Thoracic aorta (tissue), 2 donors: ENCODE results near the gene PITX2. TPM values are rescaled to one million over a fixed set of nuclear protein-coding genes. Genes with fewer than 3 reads are reported as not detected.
A peak's percentile ranks its signal among the peaks of the same experiment; 100 is the strongest.

Experiments used
- ATAC-seq: fragments of 150-250 bp; one replicate; pipeline ENCODE4 v1.8.0; 2017; ENCODE audit warnings: low read depth; ENCODE audit not compliant: insufficient number of reproducible peaks, low FRiP score
- DNase-seq: peaks from one replicate; pipeline ENCODE4 v3.0.0-alpha.2; 2020; ENCODE audit warnings: low spot score
- H3K27ac ChIP-seq, 2 donors: fragments of 200-600 bp; sonication (generic); 1 replicate in 1 of 2; 2 replicates in 1 of 2; pipeline ENCODE4 v1.5.1; 2016; ENCODE audit warnings: mild to moderate bottlenecking in 2 of 2, moderate library complexity in 2 of 2
- H3K27me3 ChIP-seq: fragments of 200-600 bp; sonication (generic); replicated peaks from 2 replicates; pipeline ENCODE4 v1.6.0; 2016; ENCODE audit warnings: mild to moderate bottlenecking; ENCODE audit not compliant: insufficient read depth
- H3K36me3 ChIP-seq: fragments of 200-600 bp; sonication (generic); one replicate; pipeline ENCODE4 v1.5.1; 2016
- H3K4me1 ChIP-seq, 2 donors: fragments of 200-600 bp; sonication (generic); 1 replicate in 1 of 2; 2 replicates in 1 of 2; pipeline versions ENCODE4 v1.5.1 to v1.6.0; 2016; ENCODE audit warnings: low read depth in 2 of 2, mild to moderate bottlenecking in 1 of 2; ENCODE audit not compliant: control insufficient read depth in 1 of 2
- H3K4me3 ChIP-seq: fragments of 200-600 bp; sonication (generic); 2 replicates; pipeline ENCODE4 v1.5.1; 2016; ENCODE audit warnings: mild to moderate bottlenecking
- H3K9me3 ChIP-seq: fragments of 200-600 bp; sonication (generic); 2 replicates; pipeline ENCODE4 v1.5.1; 2016
- total RNA-seq, 2 donors: library from RNA; depleted of rRNA; stranded (reverse); fragments of >200 nt; gene quantifications; one replicate each; pipeline versions ENCODE4 v1.1.0 to v1.2.3, GENCODE V29; 2016
- TF ChIP-seq, protein P1 (sequence below): fragments of 200-600 bp; sonication (generic); IDR thresholded peaks from one replicate; pipeline ENCODE4 v1.5.1; 2019; ENCODE audit warnings: antibody characterized with exemption

Gene PITX2
- total RNA-seq, 2 donors from 2014 or later, result not detected

DNA sequence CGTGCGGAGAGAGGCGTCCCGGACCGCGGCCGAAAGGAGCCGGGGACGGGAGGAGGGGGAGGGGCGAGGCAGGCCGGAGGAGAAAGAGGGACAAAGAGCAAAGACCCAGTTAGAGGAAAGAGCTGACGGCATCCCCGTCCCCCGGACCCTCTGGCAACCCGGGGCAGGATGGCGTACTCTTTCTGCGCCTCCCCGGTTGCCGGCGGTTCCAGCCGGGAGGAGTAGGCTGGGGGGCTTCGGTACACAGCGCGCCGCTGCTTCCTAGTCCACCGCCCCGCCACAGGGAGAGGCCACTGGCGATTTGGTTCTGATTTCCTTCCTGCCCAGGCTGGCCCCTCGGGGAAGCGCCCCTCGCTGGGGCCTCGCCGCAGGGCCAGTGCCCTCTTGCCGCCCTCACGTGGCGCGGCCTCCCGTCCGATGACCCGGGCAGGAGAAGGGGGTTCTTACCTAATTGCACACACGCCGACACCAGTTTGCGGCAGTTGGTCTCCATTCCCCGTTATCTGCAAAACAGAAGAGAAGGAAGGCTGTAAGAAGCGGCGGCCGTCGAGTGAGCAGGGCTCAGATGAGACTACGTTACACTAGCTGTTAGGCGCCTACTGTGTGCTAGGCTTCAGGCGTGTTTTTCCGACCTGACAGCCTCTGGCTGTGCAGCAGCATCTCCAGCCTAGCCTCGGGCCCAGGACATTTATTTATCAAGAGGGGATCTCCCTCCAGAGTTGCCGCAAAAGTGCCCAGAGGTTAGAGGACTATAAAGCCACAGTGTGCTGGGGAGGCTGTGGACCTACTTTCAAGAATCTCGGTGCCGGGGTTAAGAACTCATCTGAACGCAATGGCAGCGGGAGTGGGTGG, 9.9 kb upstream of the PITX2 start:
- Histone ChIP-seq H3K27ac (no peak overlapping the region), H3K4me3 (peak overlapping the region; percentile 61), H3K4me1 (peaks cover 20 to 27% of the 10 kb centered on the region in 2 donors), H3K36me3 (no peaks in the 10 kb centered on the region), H3K9me3 (no peaks in the 10 kb centered on the region), H3K27me3 (peaks cover 32% of the 10 kb centered on the region)
- TF ChIP-seq, protein P1, sequence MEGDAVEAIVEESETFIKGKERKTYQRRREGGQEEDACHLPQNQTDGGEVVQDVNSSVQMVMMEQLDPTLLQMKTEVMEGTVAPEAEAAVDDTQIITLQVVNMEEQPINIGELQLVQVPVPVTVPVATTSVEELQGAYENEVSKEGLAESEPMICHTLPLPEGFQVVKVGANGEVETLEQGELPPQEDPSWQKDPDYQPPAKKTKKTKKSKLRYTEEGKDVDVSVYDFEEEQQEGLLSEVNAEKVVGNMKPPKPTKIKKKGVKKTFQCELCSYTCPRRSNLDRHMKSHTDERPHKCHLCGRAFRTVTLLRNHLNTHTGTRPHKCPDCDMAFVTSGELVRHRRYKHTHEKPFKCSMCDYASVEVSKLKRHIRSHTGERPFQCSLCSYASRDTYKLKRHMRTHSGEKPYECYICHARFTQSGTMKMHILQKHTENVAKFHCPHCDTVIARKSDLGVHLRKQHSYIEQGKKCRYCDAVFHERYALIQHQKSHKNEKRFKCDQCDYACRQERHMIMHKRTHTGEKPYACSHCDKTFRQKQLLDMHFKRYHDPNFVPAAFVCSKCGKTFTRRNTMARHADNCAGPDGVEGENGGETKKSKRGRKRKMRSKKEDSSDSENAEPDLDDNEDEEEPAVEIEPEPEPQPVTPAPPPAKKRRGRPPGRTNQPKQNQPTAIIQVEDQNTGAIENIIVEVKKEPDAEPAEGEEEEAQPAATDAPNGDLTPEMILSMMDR, result no peak
- no peak for DNase-seq
- ATAC-seq, result no peak

DNA sequence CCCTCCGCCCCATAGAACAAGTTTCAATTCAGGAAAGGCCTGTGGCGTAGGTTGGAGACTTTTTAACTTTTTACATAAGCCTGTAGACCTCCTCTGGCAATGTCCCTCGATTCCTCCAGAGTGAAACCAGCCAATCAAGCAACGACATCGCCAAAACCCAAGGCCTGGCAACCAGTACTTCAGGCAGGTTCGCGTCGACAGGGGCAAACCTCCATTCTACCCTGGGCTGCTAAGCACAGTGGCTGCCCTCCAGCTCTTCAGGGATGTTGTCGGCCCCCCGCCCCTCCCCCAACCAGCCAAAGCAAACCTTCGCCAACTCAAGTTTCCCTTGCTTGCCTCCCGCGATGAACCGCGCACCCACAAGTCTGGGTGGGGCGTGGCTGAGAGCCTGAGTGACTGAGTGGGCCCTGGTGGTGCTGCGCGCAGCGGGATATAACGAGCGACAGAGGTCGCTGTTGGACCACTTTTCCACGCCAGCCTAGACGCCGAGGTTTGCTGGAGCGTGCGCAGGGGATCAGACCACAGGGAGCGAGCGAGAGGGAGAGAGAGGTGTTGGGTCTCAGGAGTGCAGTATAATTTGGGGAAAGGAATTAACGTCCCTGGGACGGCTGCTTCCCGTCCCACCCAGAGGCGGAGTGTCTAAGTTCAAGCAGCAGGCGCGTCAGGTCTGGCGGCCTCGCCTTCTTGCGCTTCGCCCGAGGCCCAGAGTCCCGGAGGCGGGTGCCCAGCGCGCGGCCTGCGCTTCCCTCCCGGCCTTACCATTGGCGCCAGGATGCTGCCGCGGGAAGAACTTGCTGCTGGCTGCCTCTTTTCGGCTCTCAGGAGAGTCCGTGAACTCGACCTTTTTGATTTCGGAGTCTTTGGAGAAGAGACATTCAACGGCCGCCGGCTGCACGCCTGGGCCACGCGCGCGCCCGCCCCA, 9.0 kb upstream of the PITX2 start:
- peak overlapping the region; percentile 61 for H3K4me3 ChIP-seq
- H3K4me1 ChIP-seq, result peaks cover 16 to 19% of the 10 kb centered on the region in 2 donors
- peaks cover 29% of the 10 kb centered on the region for H3K27me3 ChIP-seq
- TF ChIP-seq, protein P1, result peak; percentile 59
- no peaks in the 10 kb centered on the region for H3K9me3 ChIP-seq
- peak; percentile 40 for ATAC-seq
- no peak for DNase-seq
- H3K27ac ChIP-seq, result no peak overlapping the region
- no peaks in the 10 kb centered on the region for H3K36me3 ChIP-seq

DNA sequence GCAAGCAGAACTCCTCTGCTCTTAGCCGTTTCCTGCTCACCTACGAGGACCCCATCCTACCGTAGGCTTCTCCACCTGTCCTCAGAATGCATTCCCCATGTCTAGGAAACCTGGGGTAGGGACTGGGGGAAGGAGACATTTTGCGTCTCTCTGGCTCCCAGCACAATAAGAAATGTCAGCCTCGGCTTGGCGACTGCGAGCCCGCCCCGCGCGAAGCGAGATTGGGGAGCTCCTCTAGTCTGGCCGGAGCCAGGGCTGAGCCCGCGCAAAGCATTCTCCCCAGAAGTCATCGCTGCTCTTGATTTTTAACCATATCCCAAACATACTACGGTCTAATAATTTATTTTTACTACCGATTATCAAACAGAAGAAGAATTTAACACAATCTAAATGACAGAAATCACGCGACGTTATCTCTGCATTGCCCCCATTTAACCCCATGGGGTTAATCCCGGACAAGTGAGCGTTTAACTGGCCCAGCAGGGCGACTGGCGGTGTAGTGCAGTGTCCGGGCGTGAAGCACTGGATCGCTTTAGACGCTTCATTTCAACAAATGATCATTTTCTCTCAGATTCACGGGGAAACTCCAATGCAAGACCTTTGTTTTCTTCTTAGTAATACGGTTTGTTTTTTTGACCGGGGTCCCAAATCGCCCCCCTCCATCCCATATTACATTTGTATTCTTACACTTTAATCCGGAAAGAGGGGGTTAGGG, 8.0 kb upstream of the PITX2 start:
- Histone ChIP-seq H3K4me1 (peaks cover 13 to 14% of the 10 kb centered on the region in 2 donors), H3K27me3 (peaks cover 29% of the 10 kb centered on the region), H3K36me3 (no peaks in the 10 kb centered on the region), H3K27ac (no peak overlapping the region), H3K4me3 (no peak overlapping the region), H3K9me3 (no peaks in the 10 kb centered on the region)
- TF ChIP-seq, protein P1, result no peak
- no peak for DNase-seq
- ATAC-seq, result no peak

DNA sequence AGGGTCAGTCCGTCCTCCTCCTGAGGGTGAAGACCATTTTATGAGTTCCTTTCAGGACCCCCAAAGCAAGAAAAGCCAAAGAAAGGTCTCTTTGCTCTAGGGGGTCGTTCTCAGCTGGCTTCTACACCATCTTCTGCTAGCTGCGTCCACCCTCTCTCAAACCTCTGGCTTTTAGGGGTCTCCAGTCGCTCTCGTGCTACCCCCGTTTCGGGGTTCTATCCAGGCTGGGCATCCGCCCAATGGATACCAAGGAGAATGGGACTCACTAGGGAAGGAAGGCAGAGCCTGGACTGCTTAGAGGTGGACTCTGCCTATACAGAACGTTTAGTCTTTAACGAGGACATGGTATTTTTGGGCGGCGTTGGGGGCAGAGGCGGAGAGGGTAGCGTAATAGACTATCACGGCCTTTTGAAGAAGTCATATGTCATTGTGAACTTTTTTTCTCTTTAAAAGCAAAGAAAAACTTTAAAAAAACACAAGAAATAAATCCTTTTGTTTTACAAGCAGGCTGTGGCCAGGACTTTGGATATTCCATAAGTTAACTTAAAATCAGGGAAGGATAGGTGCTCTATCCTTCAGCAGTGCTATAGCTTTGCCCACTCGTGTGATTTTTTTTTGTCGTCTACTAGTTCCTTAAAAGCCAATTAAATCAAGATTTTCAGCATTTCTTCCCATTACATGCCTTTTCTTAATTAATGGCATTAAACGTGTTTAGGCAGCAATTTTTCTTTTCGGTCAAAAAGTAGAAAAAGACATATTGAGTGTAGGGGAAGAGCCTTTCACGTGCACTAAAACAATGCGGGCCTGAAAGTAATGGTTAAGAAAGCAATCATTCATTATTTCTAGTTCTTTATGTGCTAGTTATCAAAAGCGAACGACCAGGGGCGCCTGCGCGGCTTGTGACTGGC, 7.2 kb upstream of the PITX2 start:
- H3K4me1 ChIP-seq, result peaks cover 13 to 14% of the 10 kb centered on the region in 2 donors
- peaks cover 29% of the 10 kb centered on the region for H3K27me3 ChIP-seq
- ATAC-seq, result no peak
- H3K36me3 ChIP-seq, result no peaks in the 10 kb centered on the region
- H3K4me3 ChIP-seq, result no peak overlapping the region
- H3K27ac ChIP-seq, result no peak overlapping the region
- no peaks in the 10 kb centered on the region for H3K9me3 ChIP-seq
- DNase-seq, result no peak
- TF ChIP-seq, protein P1, result no peak
